IPS-18c (cell line): ENCODE measurements around the gene TRAF3IP1.
"Not testable (repeated sequence)": the region's sequence is repeated elsewhere in the genome, so short reads cannot be mapped to it uniquely, and the experiment has no call there.

Experiments used
- H3K4me3 ChIP-seq: 2 replicates; pipeline ENCODE4 v1.7.0; 2013; ENCODE audit warnings: low read depth, mild to moderate bottlenecking, low read length, moderate library complexity; ENCODE audit not compliant: insufficient read depth
- H3K9me3 ChIP-seq: one replicate; pipeline ENCODE4 v1.6.1; 2013; ENCODE audit warnings: mild to moderate bottlenecking, low read length, moderate library complexity; ENCODE audit not compliant: control insufficient read depth, insufficient read depth

The TRAF3IP1 gene

GRCh38 chr2:238438856-238439849, 118.8 kb downstream of the TRAF3IP1 start:
- Histone ChIP-seq H3K4me3 (no peak overlapping the region), H3K9me3 (no peaks in the 10 kb centered on the region)

- no peaks in the 10 kb centered on the region for H3K9me3 ChIP-seq
- no peak overlapping the region for H3K4me3 ChIP-seq
Measured at GRCh38 chr2:238439917-238440316, 119.6 kb downstream of the TRAF3IP1 start.

DNA sequence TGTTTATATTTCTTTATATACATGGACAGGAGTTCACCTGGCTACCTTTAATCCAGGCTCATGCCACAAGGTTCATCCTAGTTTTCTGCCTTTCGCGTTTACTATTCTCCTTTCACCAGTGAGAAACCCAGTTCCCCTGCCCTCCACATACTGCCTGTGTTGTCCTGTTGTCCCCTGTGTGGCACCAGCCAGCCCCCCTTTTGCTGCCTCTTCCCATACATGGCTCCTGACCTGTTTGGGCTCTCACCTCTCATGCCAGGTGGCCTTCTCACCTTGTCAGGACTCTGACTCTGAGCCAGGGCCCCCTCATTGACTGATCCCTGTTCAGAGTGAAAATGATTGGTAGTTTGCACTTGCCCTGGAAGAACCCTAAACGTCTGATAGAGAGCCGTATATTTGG, 120.0 kb downstream of the TRAF3IP1 start:
- no peak overlapping the region for H3K4me3 ChIP-seq

GRCh38 chr2:238440767-238441166, 120.4 kb downstream of the TRAF3IP1 start:
- Histone ChIP-seq H3K4me3 (no peak overlapping the region), H3K9me3 (no peaks in the 10 kb centered on the region)

More for the DNA sequence above, 120.0 kb downstream of the TRAF3IP1 start:
- no peaks in the 10 kb centered on the region for H3K9me3 ChIP-seq

DNA sequence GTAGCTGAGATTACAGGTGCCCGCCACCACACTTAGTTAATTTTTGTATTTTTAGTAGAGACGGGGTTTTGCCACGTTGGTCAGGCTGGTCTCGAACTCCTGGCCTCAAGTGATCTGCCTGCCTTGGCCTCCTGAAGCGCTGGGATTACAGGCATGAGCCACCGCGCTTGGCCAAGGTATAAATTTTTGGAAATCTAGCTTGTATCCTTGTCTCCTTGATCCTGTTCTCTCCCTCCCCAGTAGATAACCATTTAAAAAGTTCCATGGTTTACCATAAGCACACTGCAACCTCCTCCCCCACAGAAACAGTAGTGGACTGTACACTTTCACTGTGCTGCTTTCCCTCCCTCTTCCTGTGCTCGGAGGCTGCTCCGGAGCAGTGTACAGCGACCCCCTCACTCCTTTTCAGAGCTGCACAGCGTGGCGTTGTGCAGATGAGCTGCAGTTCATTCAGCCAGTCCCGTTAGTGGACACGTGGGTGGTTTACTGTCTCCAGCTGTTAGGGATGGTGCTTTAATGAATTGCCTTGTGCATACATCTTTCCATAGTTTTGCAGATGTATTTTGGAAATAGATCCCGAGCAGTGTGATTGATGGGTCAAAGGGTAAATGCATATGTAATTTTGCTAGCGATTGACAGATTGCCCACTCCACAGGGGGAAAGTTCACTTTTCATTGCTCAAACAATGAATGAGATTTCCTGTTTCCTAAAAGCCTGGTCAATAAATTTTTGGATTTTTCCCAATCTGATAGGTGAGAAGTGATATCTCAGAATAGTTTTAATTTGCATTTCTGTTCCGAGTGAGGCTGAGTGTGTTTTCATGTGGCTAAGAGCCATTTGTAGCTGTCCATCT, 121.2 kb downstream of the TRAF3IP1 start:
- no peaks in the 10 kb centered on the region for H3K9me3 ChIP-seq
- H3K4me3 ChIP-seq: no peak overlapping the region

DNA sequence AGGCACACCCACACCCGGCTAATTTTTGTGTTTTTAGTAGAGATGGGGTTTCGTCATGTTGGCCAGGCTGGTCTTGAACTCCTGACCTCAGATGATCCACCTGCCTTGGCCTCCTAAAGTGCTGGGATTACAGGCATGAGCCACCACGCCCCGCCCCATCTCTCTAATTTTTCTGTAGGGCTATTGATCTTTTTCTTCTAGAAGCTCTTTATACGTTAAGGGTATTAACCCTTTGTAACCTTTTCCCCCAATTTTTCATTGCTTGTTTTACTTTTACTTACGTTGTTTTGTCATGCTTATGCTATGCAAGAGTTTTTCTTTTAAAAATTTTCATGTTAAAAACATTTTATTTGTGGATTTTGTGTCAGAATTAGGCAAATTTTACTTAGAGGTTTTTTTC, 121.9 kb downstream of the TRAF3IP1 start:
- not testable (repeated sequence) for H3K9me3 ChIP-seq, H3K4me3 ChIP-seq

DNA sequence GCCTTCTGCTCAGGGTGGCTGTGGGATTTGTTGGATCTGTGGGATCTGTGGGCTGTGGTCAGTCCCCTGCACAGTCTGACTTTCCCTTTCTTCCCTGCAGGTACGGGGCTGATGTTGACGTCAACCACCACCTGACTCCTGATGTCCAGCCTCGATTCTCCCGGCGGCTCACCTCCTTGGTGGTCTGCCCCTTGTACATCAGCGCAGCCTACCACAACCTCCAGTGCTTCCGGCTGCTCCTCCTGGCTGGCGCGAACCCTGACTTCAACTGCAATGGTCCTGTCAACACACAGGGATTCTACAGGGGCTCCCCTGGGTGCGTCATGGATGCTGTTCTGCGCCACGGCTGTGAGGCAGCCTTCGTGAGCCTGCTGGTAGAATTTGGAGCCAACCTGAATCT, 123.9 kb downstream of the TRAF3IP1 start:
- H3K4me3 ChIP-seq: no peak overlapping the region
- H3K9me3 ChIP-seq: no peaks in the 10 kb centered on the region

- no peaks in the 10 kb centered on the region for H3K9me3 ChIP-seq
Measured at GRCh38 chr2:238445409-238446190, 125.3 kb downstream of the TRAF3IP1 start.

DNA sequence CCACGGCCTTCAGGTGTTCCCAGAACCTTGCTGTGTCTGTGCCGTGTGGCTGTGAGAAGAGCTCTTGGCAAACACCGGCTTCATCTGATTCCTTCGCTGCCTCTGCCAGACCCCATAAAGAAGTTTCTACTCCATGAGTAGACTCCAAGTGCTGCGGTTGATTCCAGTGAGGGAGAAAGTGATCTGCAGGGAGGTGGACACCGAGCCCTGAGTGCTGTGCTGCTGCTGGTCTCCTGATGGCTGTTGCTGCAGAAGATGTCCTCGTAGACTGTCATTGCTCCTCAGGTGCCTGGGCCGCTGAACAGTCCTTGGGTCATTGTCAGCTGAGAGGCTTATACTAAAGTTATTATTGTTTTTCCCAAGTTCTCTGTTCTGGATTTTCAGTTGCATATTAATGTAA, 126.1 kb downstream of the TRAF3IP1 start:
- Histone ChIP-seq H3K9me3 (no peaks in the 10 kb centered on the region), H3K4me3 (no peak overlapping the region)

More at GRCh38 chr2:238445409-238446190, 125.3 kb downstream of the TRAF3IP1 start:
- H3K4me3 ChIP-seq: no peak overlapping the region

DNA sequence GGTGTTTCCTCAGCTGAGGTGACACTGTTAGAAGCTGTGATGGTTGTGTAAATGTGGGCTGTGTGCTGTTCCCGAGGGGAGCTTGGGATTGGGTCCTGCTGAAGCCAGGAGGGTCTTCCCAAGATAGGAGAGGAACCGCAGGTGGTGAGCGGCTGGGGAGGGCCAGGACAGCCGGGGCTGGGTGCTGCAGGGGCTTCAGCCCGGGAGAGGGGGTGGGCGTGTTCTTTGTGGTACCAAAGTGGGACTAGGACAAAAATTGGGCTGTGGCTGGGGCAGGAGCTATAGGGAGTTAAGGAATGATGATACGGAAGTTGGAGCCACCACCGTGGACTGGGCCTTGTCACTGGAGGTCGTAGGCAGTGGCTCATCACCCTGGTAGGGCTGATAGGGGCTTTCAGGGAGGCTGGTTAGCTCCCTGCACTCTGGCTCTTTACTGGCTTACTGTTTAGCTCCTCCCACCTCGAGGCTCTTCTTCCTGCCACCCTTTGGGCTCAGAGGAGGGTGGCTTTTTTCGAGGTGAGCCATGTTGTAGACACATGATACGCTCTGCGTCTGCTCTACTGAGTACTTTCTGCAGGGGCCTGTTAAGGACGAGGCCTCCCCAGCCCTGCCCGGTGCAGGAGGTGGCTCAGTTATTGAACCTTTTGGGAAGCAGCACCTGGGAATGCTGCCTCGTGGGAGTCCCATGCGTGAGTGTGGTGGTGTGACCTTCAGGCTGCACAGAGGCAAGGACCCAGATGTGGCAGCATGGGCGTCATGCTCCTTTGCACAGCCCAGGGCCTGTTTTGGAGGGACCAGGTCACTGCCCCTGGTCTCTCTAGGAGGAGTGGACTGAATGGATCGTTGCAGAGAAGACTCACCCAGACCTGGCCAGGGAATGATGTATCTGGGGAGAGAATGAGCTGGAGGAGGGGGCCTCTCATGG, 128.0 kb downstream of the TRAF3IP1 start:
- Histone ChIP-seq H3K9me3 (no peaks in the 10 kb centered on the region), H3K4me3 (no peak overlapping the region)

DNA sequence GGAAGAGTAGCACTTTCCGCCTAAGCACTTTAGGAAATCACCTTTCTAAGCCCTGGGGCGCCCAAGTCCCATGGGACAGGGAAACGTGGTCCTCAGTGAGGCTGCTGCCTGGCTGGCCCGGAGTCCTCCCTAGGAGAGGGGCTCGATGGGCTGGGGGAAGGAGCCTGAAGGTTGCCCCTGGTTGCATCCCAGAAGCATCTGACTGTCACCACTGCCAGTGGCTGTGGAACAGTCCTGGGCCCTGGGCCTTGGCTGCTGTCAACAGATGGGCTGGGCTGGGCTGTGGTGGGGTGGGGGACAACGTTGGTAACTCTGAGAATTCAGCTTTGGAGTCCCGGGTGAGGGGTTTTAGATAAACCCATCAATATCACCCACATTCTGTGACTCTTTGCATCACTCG, 128.9 kb downstream of the TRAF3IP1 start:
- no peak overlapping the region for H3K4me3 ChIP-seq
- H3K9me3 ChIP-seq: no peaks in the 10 kb centered on the region

- H3K4me3 ChIP-seq: no peak overlapping the region
- no peaks in the 10 kb centered on the region for H3K9me3 ChIP-seq
Measured at GRCh38 chr2:238449909-238450417, 129.6 kb downstream of the TRAF3IP1 start.

GRCh38 chr2:238450440-238450861, 130.1 kb downstream of the TRAF3IP1 start:
- Histone ChIP-seq H3K4me3 (no peak overlapping the region), H3K9me3 (no peaks in the 10 kb centered on the region)
